ACC112 (cell line): ENCODE data around the gene HAUS6.

Source experiments
- H2AFZ ChIP-seq: fragments of 200-600 bp; sonication (generic); one replicate; pipeline ENCODE4 v1.6.0; 2017; ENCODE audit warnings: antibody characterized with exemption, low read length; ENCODE audit not compliant: unreplicated experiment
- H3K27ac ChIP-seq: fragments of 200-600 bp; sonication (generic); 2 replicates; pipeline ENCODE4 v1.5.1; 2014; ENCODE audit warnings: low read depth, mild to moderate bottlenecking, antibody characterized with exemption, low read length, moderate library complexity
- H3K27me3 ChIP-seq: fragments of 200-600 bp; sonication (generic); 2 replicates; pipeline ENCODE4 v1.6.1; 2014; ENCODE audit warnings: mild to moderate bottlenecking, antibody characterized with exemption, low read length, moderate library complexity, mixed read lengths; ENCODE audit not compliant: insufficient read depth
- H3K36me3 ChIP-seq: fragments of 200-600 bp; sonication (generic); 2 replicates; pipeline ENCODE4 v1.6.1; 2016; ENCODE audit warnings: mild to moderate bottlenecking, antibody characterized with exemption, low read length, moderate library complexity, mixed read lengths; ENCODE audit not compliant: insufficient read depth
- H3K4me1 ChIP-seq: fragments of 200-600 bp; sonication (generic); one replicate; pipeline ENCODE4 v1.6.1; 2016; ENCODE audit warnings: low read length, mixed read lengths; ENCODE audit not compliant: insufficient read depth, unreplicated experiment, control insufficient read depth
- H3K4me3 ChIP-seq: fragments of 200-600 bp; sonication (generic); 2 replicates; pipeline ENCODE4 v1.5.1; 2014; ENCODE audit warnings: mild to moderate bottlenecking, low read depth, low read length
- H3K79me2 ChIP-seq: fragments of 200-600 bp; sonication (generic); one replicate; pipeline ENCODE4 v1.6.0; 2016; ENCODE audit warnings: low read length; ENCODE audit not compliant: control insufficient read depth, unreplicated experiment, insufficient read depth

The HAUS6 gene

DNA sequence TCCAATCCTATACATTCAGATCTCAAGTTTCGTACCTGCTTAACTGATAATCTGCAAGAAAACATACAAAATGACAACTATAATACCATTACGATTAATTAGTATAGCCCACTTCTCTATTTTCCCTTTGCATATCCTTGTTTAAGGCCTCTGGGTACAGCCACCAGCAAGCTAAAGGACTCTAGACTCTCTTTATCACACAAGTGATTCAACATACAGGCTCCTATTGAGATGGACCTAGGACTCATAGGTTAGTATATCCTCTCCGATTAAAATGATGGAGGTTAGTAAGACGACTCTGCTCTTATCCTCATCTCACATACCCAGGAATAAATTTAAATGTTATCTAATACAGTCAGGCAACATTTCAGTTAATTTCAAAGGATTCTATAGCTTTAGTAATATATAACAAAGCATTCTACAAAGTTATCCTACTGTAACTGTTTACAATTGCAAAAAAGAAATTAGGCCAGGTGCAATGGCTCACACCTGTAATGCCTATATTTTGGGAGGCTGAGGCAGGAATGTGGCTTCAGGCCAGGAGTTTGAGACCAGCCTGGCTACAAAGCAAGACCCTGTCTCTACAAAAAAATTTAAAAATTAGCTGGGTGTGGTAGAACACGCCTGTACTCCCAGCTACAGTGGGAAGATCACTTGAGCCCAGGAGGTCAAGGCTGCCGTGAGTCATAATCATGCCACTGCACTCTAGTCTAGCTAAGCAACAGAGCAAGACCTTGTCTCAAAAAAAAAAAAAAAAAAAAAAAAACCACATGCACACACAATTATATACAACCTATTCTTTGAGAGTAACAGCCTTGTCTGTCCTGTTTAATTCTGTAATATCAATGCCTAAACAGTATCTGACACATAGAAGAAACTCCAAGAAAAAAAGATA, 15.4 kb downstream of the HAUS6 start:
- Histone ChIP-seq H3K27ac (peak overlapping the region; percentile 34; the same call in 1 of the 2 replicates), H3K4me1 (peaks cover 5% of the 10 kb centered on the region), H2AFZ (no peak overlapping the region), H3K36me3 (peaks cover 22% of the 10 kb centered on the region), H3K4me3 (no peak overlapping the region), H3K27me3 (no peaks in the 10 kb centered on the region), H3K79me2 (peaks cover 5% of the 10 kb centered on the region)

DNA sequence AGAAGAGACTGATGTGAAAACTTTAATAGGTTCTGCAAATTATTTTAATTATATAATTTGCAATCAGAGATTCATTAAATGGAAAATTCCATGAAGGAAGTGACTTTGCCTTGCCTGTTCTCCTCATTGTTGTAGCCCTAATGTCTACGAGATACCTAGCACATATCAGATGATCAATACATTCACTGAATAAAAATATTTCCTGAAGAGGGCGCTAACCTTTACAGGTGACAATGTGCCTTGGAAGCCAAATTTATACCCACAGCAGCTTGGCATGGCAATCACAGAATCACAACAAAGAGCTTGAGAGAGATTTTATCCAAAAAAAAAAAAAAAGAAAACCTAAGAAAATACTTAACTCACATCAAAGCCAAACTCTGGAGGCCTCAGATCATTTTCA, 17.4 kb downstream of the HAUS6 start:
- no peak overlapping the region for H3K4me3 ChIP-seq
- H2AFZ ChIP-seq = no peak overlapping the region
- H3K27ac ChIP-seq = no peak overlapping the region
- H3K36me3 ChIP-seq = peaks cover 24% of the 10 kb centered on the region
- H3K27me3 ChIP-seq = no peaks in the 10 kb centered on the region
- H3K4me1 ChIP-seq = peaks cover 5% of the 10 kb centered on the region
- H3K79me2 ChIP-seq = peaks cover 5% of the 10 kb centered on the region

DNA sequence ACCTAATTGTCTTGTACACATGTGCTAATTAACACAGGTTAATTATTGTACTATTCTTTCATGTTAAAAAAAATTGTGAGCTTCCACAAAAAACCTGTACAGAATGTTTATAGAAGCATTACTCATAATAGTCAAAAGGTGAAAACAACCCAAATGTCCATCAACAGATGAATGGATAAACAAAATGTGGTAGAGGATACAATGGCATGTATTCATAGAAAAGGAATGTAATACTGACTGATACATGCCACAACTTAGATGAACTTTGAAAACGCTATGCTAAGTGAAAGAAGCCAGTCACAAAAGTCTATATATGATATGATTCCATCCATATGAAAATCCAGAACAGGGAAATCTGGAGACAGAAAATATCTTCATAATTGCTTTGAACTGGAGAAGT, 27.9 kb downstream of the HAUS6 start:
- no peaks in the 10 kb centered on the region for H3K79me2 ChIP-seq
- peak overlapping the region; percentile 16; the same call in 1 of the 2 replicates for H3K27ac ChIP-seq
- H3K4me1 ChIP-seq = peaks cover 15% of the 10 kb centered on the region
- H2AFZ ChIP-seq = no peak overlapping the region
- peaks cover 37% of the 10 kb centered on the region for H3K36me3 ChIP-seq
- no peaks in the 10 kb centered on the region for H3K27me3 ChIP-seq
- H3K4me3 ChIP-seq = no peak overlapping the region

DNA sequence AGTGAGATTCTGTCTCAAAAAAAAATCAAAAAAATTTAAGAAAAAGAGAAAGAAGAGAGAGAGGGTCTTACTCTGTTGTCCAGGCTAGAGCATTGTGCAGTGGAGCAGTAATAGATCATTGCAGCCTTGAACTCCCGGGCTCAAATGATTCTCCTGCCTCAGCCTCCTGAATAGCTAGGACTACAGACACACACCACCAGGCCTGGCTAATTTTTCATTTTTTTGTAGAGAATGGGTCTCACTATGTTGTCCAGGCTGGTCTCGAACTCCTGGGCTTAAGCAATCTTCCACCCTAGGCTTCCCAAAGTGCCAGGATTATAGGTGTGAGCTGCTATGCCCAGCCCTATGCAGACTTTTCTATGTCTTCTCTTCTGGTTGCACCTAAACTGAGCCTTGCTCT, 28.5 kb downstream of the HAUS6 start:
- no peak overlapping the region for H2AFZ ChIP-seq
- no peaks in the 10 kb centered on the region for H3K79me2 ChIP-seq
- H3K4me3 ChIP-seq = no peak overlapping the region
- no peaks in the 10 kb centered on the region for H3K27me3 ChIP-seq
- peaks cover 15% of the 10 kb centered on the region for H3K4me1 ChIP-seq
- peaks cover 40% of the 10 kb centered on the region for H3K36me3 ChIP-seq
- no peak overlapping the region for H3K27ac ChIP-seq

- Histone ChIP-seq H3K27ac (no peak overlapping the region), H3K4me1 (no peaks in the 10 kb centered on the region), H3K36me3 (peaks cover 38% of the 10 kb centered on the region), H3K4me3 (no peak overlapping the region), H2AFZ (no peak overlapping the region), H3K27me3 (no peaks in the 10 kb centered on the region), H3K79me2 (peaks cover 1% of the 10 kb centered on the region)
Observed at GRCh38 chr9:19057033-19057432, 45.7 kb downstream of the HAUS6 start.

DNA sequence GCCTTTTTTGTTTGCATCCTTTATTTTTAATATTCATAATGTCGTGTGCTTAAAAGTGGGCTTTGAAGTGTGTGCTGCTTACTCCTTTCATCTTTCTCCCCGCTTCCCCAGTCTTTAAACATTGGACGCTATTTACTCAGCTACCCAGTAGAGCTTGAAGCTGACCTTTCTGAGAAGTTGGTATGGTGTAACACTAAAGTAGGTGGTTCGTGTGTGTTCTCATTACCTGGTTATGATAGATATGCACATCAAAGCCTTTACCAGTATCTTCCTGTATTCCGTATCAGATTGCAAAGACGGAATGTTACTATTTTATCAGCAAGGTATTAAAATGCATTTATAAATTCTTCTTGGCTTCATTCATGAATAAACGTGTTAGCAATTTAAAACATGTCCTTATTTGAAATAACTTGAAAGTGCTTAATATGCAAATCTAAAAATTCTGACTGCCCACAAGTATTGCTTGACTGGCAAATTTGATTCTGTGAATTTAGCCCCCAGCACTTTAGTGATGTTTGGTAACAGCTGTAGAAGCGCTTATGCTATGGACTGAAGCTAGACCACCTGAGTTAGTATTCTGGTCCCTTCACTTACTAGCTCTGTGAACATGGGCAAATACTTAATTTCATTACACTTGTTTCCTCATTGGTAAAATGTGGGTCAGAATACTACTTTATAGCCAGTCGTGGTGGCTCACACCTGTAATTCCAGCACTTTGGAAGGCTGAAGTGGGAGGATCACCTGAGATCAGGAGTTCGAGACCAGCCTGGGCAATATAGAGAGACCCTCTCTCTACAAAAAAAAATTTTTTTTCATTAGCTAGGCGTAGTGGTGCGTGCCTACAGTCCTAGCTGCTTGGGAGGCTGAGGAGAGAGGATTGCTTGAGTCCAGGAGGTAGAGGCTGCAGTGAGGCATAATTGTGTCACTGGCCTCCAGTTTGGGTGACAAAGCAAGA, 51.8 kb downstream of the HAUS6 start:
- H3K79me2 ChIP-seq = peaks cover 28% of the 10 kb centered on the region
- H2AFZ ChIP-seq = no peak overlapping the region
- H3K4me1 ChIP-seq = peaks cover 21% of the 10 kb centered on the region
- H3K27ac ChIP-seq = no peak overlapping the region
- peak overlapping the region; percentile 92 for H3K4me3 ChIP-seq
- H3K27me3 ChIP-seq = no peaks in the 10 kb centered on the region
- peaks cover 9% of the 10 kb centered on the region for H3K36me3 ChIP-seq

GRCh38 chr9:19049917-19050636, 52.6 kb downstream of the HAUS6 start:
- peak overlapping the region; percentile 86 for H3K27ac ChIP-seq

GRCh38 chr9:19048966-19049916, 53.5 kb downstream of the HAUS6 start, which contains the start of gene RRAGA:
Gene RRAGA, plus strand, starts transcription at chr9:19049427. Its CDS starts 233 bp downstream, at chr9:19049660.
- Histone ChIP-seq H3K79me2 (peaks cover 28% of the 10 kb centered on the region), H3K36me3 (peaks cover 6% of the 10 kb centered on the region; the same call in 1 of the 2 replicates), H3K27ac (peak within 1 kb of the TSS; percentile 86), H3K27me3 (no peaks in the 10 kb centered on the region), H3K4me3 (peak within 1 kb of the TSS; percentile 92), H2AFZ (peak within 1 kb of the TSS; percentile 87), H3K4me1 (peaks cover 21% of the 10 kb centered on the region)

More at GRCh38 chr9:19049917-19050636, 52.6 kb downstream of the HAUS6 start:
- Histone ChIP-seq H3K4me3 (peak overlapping the region; percentile 92), H3K4me1 (peaks cover 21% of the 10 kb centered on the region), H3K36me3 (peaks cover 6% of the 10 kb centered on the region; the same call in 1 of the 2 replicates), H3K27me3 (no peaks in the 10 kb centered on the region), H2AFZ (peak overlapping the region; percentile 87), H3K79me2 (peaks cover 28% of the 10 kb centered on the region)

DNA sequence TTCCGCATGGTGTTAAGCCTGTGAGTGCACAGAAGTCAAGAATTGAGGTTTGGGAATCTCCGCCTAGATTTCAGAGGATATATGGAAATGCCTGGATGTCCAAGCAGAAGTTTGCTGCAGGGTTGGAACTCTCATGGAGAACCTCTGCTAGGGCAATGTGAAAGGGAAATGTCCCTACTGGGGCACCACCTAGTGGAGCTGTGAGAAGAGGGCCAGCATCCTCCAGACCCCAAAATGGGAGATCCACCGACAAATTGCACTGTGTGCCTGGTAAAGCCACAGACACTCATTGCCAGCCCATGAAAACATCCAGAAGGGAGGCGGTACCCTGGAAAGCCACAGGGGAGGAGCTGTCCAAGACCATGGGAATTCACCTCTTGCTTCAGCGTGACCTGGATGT, 66.1 kb downstream of the HAUS6 start:
- H3K36me3 ChIP-seq = no peaks in the 10 kb centered on the region
- no peaks in the 10 kb centered on the region for H3K79me2 ChIP-seq
- H3K27me3 ChIP-seq = no peaks in the 10 kb centered on the region
- H3K4me3 ChIP-seq = no peak overlapping the region
- H3K27ac ChIP-seq = no peak overlapping the region
- no peaks in the 10 kb centered on the region for H3K4me1 ChIP-seq
- no peak overlapping the region for H2AFZ ChIP-seq
